ACHN (cell line): ENCODE data around the gene MUCL3.
"Not testable (repeated sequence)": the region's sequence is repeated elsewhere in the genome, so short reads cannot be mapped to it uniquely, and the experiment has no call there.

ENCODE experiments used
- DNase-seq: peaks from one replicate; pipeline ENCODE4 v3.0.0-alpha.2; 2015
- in situ Hi-C: cut with HindIII; loops from 2 replicates; pipeline ENCODE4 v1.10.0; 2017; ENCODE audit warnings: low sequenced_read_pairs, low pct_ligation_motif_present, low pct_unique_long_range_greater_than_20kb

Gene MUCL3, protein sequence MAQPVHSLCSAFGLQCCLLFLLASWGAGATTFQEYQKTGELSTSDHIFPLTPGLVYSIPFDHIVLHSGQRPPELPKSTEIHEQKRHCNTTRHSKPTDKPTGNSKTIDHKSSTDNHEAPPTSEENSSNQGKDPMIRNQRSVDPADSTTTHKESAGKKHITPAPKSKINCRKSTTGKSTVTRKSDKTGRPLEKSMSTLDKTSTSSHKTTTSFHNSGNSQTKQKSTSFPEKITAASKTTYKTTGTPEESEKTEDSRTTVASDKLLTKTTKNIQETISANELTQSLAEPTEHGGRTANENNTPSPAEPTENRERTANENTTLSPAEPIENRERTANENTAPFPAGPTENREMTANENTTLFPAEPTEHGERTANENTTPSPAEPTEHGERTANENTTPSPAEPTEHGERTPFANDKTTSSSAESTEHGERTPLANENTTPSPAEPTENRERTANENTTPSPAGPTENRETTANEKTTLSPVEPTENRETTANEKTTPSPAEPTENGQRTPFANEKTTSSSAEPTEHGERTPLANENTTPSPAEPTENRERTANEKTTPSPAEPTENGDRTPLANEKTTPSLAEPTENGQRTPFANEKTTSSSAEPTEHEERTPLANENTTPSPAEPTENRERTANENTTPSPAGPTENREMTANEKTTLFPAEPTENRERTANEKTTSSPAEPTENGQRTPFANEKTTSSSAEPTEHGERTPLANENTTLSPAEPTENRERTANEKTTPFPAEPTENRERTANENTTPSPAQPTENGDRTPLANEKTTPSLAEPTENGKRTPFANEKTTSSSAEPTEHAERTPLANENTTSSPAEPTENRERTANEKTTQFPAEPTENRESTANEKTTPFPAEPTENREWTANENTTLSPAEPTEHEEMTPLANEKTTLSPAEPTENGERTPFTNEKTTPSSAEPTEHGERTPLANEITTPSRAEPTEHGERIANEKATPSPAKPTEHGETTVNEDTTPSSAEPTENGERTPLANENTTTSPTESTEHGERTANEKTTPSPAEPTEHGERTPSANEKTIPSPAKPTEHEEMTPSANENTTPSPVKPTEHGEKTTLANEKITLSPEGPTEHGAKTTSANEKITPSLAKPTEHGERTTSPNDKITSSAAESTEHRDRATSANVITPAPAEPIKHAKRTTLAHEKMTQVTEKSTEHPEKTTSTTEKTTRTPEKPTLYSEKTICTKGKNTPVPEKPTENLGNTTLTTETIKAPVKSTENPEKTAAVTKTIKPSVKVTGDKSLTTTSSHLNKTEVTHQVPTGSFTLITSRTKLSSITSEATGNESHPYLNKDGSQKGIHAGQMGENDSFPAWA (N-terminal part only)

DNA sequence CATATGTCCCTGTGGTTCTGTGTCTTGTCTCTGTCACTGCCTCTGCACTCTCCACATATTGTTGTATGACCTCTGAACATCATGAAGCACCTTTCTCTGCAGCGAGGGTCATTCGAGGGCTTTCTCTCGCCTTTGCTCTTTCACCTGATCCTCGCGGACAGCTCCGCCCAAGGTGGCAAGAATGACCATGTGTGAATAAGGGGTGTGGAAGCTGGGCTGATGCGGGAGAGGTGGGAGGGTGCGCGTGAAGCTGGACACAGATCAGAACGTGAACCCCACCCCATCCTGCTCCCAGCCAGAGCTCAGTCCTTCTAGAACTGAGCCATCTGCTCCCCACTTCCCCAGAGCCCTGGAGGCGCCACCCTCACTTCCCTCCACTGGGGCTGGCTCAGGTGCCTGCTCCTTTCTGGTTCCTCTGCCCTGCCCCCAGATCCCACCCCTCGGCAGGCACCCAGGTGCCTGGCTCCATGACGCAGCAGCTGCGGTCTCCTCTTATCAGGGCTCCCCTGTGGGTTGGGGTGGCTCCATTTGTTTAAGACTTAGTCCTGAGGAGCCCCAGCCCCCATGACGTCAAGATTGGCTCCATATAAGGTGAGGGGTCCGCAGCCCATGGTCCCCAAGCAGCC, at the start of gene MUCL3:
TSS of gene MUCL3 (plus strand) at position 613 of the 626 bp plus-strand sequence. CDS start 27 bp downstream, outside the sequence.
- in situ Hi-C loops = no loop called here
- no peak for DNase-seq

DNA sequence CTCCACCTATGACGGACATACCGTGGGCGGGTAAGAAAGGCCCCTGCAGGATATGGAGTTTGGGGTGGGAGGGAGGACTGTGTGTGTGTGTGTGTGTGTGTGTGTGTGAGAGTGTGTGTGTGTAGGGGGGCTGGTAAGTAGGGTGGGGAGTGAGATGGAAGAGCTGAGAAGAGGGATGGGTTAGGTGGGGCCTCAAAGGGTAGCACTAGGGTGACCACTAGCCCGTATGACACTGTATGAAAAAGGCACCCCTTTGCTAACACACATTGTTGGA, 49.4 kb upstream of the MUCL3 start:
- in situ Hi-C loops = no loop called here

DNA sequence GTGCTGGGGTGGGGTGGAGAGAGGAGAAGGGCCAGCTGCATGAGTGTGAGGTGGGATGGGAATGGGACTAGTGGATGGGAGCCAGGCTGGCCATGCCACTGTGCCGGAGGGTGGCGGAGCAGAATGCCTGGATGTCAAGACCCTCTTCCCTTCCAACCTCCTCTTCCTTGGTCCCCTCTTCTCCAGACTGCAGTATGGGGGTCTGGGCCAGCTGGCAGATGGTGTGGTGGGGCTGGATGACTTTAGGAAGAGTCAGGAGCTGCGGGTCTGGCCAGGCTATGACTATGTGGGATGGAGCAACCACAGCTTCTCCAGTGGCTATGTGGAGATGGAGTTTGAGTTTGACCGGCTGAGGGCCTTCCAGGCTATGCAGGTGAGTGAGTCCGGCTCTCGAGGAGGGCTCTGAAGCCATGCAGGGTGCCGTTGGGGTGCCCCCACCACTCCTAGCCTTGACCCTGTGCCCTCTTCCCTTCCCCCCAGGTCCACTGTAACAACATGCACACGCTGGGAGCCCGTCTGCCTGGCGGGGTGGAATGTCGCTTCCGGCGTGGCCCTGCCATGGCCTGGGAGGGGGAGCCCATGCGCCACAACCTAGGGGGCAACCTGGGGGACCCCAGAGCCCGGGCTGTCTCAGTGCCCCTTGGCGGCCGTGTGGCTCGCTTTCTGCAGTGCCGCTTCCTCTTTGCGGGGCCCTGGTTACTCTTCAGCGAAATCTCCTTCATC, 48.8 kb upstream of the MUCL3 start:
- no peak for DNase-seq
- in situ Hi-C loops = no loop called here

More for the DNA sequence above, 49.4 kb upstream of the MUCL3 start:
- DNase-seq = no peak

DNA sequence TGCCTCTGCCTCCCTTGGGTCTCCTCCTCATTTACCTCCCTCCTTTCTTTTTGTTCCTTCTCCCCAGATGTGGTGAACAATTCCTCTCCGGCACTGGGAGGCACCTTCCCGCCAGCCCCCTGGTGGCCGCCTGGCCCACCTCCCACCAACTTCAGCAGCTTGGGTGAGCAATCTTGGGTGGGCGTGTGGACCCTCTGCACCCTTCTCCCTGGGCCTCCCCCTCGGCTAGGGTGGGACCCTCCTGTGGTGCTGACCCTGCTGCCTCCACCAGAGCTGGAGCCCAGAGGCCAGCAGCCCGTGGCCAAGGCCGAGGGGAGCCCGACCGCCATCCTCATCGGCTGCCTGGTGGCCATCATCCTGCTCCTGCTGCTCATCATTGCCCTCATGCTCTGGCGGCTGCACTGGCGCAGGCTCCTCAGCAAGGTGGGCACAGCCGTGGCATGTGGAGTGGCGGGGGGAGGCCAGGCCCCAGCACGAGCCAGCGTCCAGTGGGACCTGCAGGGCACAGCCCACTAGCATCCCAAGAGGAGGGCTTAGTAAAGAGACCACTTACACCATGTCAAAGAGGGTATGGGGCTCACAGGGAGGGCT, 47.7 kb upstream of the MUCL3 start:
- in situ Hi-C loops = no loop called here
- DNase-seq = no peak

DNA sequence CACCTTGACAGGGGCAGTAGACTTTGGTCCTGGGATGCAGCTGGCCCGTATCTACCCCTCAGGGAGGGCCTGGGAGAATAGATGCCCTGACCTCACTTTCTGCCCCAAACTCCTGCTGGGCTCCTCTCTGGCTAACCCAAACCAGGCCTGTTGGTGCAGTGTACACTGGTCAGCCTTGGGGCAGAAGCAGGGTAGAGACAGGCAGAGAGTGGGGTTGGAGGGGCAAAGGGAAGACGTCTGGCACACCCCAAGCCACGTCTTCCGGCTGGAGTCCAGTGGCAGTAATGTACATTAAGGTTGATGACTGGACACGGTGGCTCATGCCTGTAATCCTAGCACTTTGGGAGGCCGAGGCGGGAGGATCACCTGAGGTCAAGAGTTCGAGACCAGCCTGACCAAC, 47.1 kb upstream of the MUCL3 start:
- in situ Hi-C loops = no loop called here
- no peak for DNase-seq

DNA sequence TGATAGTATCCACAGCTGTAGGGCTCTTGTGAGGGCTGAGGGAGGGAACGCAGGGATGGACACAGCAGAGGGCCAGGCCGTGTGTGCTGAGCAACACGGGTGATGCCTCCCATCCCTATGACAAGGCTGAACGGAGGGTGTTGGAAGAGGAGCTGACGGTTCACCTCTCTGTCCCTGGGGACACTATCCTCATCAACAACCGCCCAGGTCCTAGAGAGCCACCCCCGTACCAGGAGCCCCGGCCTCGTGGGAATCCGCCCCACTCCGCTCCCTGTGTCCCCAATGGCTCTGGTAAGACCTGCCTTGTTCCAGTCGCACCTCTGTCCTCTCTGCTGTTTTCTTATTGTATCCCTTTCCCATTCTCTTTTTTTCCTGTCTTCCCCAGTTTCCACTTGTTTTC, 46.4 kb upstream of the MUCL3 start:
- no peak for DNase-seq
- in situ Hi-C loops = no loop called here

DNA sequence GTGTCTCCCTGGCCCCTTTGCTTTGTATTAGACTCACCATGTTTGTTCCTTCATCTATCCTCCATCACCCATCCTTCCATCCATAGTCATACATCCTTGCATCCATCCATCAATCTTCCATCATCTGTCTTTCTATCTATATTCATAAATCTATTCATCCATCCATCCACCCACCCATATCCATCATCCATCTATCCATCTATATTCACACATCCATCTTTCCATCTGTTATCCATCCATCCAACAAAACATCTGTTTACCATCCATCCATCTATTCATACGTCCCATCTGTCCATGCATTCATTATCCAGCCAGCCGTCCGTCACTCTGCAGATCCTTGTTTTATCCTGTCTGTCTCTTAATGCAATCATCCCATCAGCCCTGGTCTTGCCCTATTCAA, 45.8 kb upstream of the MUCL3 start:
- no peak for DNase-seq
- in situ Hi-C loops = no loop called here

DNA sequence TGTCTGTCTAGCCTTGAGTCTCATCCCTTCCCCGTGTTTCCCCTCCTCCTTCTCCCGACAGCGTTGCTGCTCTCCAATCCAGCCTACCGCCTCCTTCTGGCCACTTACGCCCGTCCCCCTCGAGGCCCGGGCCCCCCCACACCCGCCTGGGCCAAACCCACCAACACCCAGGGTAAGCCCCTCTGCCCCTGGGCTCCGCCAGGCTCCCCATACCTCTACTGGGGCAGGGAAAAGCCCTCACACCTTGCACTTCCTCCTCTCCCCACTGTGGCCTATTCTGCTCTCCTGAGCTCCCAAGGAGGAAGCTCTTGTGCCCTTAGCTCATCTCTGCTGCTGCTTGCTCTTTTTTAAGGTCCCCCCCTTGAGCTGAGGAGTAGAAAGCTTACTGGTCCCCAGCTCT, 45.4 kb upstream of the MUCL3 start:
- no peak for DNase-seq
- in situ Hi-C loops = no loop called here

DNA sequence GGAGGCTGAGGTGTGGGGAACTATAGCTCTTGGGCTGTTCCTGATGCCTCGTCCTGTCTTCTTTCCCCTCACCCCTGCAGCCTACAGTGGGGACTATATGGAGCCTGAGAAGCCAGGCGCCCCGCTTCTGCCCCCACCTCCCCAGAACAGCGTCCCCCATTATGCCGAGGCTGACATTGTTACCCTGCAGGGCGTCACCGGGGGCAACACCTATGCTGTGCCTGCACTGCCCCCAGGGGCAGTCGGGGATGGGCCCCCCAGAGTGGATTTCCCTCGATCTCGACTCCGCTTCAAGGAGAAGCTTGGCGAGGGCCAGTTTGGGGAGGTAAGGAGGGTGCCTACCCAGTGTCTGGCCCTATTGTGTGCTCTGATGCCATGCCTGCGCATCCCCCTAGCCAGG, 44.2 kb upstream of the MUCL3 start:
- DNase-seq = no peak
- in situ Hi-C loops = no loop called here

DNA sequence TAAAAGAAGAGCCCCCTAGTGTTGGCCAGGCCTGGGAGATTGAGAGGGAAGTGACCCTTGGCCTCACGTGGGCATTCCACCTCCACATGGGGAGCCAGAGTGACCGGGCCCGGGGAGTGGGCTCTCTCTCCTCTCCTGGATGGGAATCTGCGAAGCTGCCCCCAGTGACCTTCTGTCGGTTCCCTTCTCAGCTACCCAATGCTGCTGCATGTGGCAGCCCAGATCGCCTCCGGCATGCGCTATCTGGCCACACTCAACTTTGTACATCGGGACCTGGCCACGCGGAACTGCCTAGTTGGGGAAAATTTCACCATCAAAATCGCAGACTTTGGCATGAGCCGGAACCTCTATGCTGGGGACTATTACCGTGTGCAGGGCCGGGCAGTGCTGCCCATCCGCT, 42.9 kb upstream of the MUCL3 start:
- no peak for DNase-seq
- in situ Hi-C loops = no loop called here

DNA sequence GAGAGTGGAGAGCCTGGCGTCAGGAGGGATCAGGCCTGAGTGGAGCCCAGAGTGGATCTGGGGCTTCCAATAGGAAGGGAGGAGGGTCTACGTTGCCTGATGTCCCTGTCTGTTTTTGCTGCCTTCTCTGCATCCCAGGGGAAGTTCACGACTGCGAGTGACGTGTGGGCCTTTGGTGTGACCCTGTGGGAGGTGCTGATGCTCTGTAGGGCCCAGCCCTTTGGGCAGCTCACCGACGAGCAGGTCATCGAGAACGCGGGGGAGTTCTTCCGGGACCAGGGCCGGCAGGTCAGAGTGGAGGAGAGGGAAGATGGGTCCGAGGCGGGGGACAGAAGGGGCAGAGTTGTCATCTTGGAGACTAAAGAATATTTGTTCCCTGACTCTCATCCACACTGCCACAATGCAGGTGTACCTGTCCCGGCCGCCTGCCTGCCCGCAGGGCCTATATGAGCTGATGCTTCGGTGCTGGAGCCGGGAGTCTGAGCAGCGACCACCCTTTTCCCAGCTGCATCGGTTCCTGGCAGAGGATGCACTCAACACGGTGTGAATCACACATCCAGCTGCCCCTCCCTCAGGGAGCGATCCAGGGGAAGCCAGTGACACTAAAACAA, 41.9 kb upstream of the MUCL3 start:
- in situ Hi-C loops = no loop called here
- no peak for DNase-seq

DNA sequence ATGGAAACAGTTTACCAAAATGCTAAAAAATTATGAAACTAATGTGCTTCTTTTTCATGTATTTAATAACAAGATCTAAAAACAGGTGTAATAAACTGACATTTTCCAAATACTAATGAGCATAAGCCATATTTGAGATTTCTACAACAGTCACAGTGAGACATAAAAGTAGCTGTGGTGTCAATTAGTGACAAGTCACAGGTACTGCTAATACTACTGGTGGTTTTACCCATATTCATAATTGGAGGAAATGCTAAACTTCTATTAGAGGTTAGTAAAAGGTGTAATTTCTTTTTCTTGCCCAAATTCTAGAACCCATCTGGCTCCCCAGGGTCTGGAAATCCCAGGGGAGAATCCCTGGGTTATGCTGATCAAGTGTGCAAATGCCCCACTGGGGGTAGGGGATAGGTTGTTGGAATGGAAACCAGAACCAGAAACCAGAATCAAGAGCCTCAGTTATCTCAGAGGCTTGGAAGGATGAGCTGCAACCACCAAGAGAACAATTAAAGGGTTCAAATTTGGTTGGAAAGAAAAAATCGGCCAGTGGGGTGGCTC, 39.8 kb upstream of the MUCL3 start:
- DNase-seq = no peak
- in situ Hi-C loops = no loop called here

DNA sequence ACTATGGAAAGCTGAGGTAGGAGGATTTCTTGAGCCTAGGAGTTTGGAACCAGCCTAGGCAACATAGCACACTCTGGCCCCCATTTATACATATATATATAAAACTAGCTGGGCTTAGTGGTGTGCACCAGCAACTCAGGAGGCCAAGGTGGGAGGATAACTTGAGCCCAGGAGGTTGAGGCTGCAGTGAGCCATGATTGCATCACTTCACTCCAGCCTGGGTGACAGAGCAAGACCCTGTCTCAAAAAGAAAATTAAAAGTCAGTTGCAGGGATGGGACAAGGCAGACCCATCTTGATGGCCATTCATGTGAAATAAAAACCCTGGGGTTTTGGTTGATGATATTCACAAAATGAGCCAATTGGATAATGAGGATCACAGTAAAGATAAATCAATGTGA, 39.3 kb upstream of the MUCL3 start:
- DNase-seq = no peak
- in situ Hi-C loops = no loop called here

DNA sequence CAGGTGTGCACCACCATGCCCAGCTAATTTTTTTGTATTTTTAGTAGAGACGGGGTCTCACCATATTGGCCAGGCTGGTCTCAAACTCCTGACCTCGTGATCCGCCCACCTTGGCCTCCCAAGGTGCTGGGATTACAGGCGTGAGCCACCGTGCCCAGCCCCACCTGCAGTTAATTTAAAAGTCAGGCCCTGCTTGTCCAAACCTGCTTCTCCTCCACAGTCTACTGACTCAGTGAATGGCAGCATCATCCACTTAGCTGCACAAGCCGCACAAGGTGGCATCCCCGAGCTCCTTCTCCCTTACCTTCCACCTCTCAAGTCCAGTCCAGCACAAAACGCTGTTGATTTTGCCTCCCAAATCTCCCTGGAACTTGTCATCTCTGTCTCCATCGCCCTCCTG, 38.6 kb upstream of the MUCL3 start:
- in situ Hi-C loops, DNase-seq: not testable (repeated sequence)

DNA sequence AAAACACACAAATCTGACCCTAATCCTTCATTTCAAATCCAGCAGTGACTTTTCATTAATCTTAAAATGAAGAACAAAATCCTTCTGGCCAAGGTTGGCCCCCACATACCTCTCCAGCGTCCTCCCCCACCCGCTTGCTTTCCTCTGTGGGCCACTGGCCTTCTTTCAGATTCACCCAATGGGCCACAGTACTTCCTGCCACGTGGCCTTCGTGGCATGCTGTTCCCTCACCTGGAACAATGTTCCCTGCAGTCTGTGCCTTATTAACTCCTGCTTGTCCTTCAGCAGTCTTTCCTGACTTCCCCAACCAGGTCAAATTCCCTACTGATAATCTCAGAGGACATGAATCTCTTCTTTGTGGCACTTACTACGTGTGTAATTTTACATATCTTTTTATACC, 38.1 kb upstream of the MUCL3 start:
- in situ Hi-C loops = no loop called here
- no peak for DNase-seq

DNA sequence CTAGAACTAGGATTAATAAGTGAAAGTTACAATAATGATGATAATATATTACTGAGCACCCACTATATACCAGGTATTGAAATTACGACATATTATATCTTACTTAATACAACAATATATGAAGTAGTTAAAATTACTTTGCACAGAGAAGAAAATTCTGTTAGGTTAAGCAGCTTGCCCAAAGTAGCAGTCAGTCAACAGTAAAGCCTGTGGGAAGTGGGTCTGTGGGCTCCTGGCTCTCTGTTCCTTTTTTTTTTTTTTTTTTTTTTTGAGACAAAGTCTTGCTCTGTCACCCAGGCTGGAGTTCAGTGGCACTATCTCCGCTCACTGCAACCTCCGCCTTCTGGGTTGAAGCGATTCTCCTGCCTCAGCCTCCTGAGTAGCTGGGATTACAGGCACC, 37.5 kb upstream of the MUCL3 start:
- DNase-seq = no peak
- in situ Hi-C loops = no loop called here

DNA sequence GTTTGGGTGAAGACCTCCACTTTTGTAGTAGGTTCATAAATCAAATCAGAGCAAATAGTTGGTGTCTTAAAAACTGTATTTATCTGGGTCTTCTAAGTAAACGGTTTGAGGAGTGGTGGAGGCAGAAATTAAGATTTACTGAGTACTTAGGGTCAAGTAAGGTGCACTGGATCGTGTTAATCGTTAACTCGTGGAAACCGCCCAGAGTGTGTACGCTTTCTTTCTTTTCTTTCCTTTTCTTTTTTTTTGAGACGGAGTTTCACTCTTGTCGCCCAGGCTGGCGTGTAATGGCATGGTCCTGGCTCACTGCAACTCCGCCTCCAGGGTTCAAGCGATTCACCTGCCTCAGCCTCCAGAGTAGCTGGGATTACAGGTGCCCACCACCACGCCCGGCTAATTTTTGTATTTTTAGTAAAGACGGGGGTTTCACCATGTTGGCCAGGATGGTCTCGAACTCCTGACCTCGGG, 33.4 kb upstream of the MUCL3 start:
- DNase-seq, in situ Hi-C loops: not testable (repeated sequence)
